Hepatocyte (in vitro differentiated cells): ENCODE data around the gene NPFF.

Experiments used
- EZH2 ChIP-seq: fragments of 200-600 bp; sonication (generic); IDR thresholded peaks from 2 replicates; pipeline ENCODE4 v1.6.1; 2016; ENCODE audit warnings: antibody characterized with exemption, mild to moderate bottlenecking, borderline replicate concordance
- TF ChIP-seq, protein P1 (sequence below): fragments of 200-600 bp; sonication (generic); IDR thresholded peaks from 2 replicates; pipeline ENCODE4 v1.5.1; 2016; ENCODE audit warnings: antibody characterized with exemption, mild to moderate bottlenecking; ENCODE audit not compliant: poor library complexity

DNA sequence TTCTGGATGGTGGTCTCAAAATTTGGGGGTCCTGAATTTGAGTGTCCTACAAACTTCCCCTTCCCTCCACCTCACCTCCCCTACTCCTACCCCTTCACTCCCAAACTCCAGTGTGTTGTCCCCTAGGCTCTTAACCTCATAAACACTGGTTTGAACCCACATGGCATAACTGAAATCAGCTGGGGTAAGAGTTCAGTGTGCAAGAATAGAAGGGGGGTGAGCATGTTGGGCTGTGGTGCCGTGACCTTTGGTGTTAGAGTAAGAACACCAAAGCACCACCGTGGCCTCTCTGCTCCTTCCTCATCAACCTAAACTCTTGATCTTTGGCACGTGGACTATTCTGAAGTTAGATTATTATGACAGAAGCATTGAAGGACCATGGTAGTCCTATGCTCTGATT lies 44.3 kb downstream of the NPFF start:
- TF ChIP-seq, protein P1, sequence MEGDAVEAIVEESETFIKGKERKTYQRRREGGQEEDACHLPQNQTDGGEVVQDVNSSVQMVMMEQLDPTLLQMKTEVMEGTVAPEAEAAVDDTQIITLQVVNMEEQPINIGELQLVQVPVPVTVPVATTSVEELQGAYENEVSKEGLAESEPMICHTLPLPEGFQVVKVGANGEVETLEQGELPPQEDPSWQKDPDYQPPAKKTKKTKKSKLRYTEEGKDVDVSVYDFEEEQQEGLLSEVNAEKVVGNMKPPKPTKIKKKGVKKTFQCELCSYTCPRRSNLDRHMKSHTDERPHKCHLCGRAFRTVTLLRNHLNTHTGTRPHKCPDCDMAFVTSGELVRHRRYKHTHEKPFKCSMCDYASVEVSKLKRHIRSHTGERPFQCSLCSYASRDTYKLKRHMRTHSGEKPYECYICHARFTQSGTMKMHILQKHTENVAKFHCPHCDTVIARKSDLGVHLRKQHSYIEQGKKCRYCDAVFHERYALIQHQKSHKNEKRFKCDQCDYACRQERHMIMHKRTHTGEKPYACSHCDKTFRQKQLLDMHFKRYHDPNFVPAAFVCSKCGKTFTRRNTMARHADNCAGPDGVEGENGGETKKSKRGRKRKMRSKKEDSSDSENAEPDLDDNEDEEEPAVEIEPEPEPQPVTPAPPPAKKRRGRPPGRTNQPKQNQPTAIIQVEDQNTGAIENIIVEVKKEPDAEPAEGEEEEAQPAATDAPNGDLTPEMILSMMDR = no peak
- TF ChIP-seq EZH2 = no peak
